Sciatic nerve (tissue), 2 donors: Measurements from ENCODE around the gene DNAH10. TPM values are rescaled to one million over a fixed set of nuclear protein-coding genes. Genes with fewer than 3 reads are reported as not detected.

Experiments used
- ATAC-seq: fragments of 200-7000 bp; cut with Tn5 transposase; one replicate; pipeline ENCODE4 v1.9.1; 2020; ENCODE audit warnings: mild to moderate bottlenecking, moderate library complexity
- DNase-seq: peaks from one replicate; pipeline ENCODE4 v3.0.0-alpha.2; 2020; ENCODE audit warnings: low spot score
- intact Hi-C: fragments of 100-400 bp; cut with DNase I; formaldehyde crosslinking; loops from one replicate; pipeline ENCODE4 v1.14.2; 2022
- total RNA-seq: library from RNA; stranded (reverse); fragmentation: NEBNext Ultra II Directional; extraction: Animal tissue kit (Norgen Biotek cat#: 25700); gene quantifications from one replicate; pipeline ENCODE4 v1.2.1, GENCODE V29; 2021
- donor health status: DM: no; HTN: no; CAD: no.
- donor health status: DM: no; HTN: no; CAD: no.

Gene DNAH10
- total RNA-seq, 1 donor from 2014 or later: 0.76 TPM

DNA sequence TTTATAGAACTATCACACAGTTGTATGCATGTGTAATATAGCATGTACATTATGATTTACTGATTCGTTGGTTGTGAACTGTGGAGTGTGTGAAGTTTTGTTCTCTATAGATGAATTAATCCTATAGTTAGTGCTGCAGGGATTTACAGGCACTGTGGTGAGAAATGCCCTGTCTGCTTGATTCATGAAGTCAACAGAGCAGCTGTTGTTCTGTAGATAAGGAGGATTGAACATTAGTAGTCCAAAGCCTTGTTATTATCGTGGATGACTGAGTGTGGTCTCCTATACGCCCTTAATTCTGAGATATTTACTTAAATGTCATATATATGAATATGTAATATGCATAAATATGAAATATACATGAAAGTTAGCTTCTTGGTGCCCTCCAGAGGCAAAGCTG is 98.3 kb downstream of the DNAH10 start:
- ATAC-seq (no peak), DNase-seq (no peak)
- intact Hi-C loops: no loop called here

- intact Hi-C loops: no loop called here
- ATAC-seq: no peak
- no peak for DNase-seq
Measured at GRCh38 chr12:123861392-123861791, 99.3 kb downstream of the DNAH10 start.

DNA sequence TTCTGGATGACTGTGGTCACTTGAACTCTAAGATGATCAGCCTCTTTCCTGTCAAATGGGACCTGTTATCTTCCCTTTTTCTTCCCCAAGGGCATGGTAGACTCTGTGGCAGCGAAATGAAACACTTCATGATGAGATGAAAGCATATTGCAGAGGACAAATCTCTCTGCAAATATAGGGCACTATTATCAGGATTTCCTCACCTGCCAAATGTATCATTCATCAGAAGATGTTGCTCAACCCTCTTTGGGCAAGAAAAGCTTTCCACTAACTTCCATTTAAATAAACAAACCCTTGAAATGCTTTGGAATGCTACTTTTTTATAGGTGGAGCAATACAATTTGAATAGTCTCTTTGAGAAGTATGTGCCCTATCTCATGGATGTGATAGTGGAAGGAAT is 105.0 kb downstream of the DNAH10 start:
- DNase-seq: no peak
- intact Hi-C loops: no loop called here
- ATAC-seq: no peak

GRCh38 chr12:123868791-123869190 is 106.7 kb downstream of the DNAH10 start:
- intact Hi-C loops: no loop called here
- ATAC-seq: no peak

DNA sequence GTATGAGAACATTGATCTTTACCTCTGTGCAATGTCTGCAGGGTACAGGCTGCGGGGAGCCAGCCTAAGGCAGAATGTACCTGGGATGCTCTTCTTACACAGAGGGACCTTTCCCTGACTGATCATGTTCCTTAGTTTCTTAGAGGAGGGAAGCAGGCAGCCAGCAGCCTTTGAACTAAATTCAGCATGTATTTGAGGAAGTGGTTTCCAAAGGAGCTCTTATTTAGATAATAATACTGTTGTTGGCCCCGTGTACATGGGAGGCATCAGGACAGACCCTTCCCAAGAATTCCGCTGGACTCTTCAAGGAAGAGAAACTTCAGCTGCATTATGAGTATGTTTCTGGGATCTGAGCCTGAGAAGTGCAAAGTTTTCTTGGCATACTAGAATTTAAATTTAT is 111.7 kb downstream of the DNAH10 start:
- intact Hi-C loops: no loop called here
- no peak for DNase-seq
- ATAC-seq: no peak

More at GRCh38 chr12:123868791-123869190, 106.7 kb downstream of the DNAH10 start:
- DNase-seq: no peak

- no peak for DNase-seq
- intact Hi-C loops: no loop called here
- no peak for ATAC-seq
Measured at GRCh38 chr12:123877968-123878367, 115.9 kb downstream of the DNAH10 start.

DNA sequence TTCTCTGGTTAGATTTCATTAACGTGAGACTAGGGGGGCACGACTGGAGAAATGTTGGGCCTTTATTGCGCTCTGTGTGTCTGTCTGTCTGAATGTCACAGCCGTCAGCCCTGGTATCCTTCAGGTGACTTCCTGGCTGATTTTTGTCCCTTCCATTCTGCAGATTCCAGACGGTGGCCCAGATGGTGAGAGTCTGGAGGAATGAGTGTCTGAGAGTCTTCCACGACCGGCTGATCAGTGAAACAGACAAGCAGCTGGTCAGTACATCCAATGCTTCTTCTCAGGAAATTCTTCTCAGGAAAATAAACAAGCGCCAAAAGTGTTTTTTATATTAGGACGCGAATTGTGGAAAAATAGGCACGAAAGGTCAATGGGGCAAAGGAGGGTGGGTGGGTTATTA is 117.0 kb downstream of the DNAH10 start:
- DNase-seq: no peak
- intact Hi-C loops: no loop called here
- ATAC-seq: no peak

DNA sequence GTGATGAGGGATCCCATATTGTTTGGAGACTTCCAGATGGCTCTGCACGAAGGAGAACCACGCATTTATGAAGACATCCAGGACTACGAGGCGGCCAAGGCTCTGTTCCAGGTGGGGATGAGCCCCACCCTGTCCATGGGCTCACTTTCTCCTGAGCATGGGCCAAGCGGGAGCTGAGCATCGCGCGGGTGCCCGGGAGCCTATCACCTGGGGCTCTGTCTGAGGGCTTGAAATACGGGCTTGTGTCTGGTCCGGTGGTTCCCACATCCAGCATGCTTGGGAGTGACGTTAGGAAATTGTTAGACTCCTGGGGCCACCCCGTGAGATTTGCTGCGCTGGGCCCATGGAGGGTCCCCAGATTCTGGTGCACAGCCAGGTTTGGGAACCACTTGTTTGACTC is 117.6 kb downstream of the DNAH10 start:
- DNase-seq: peak; percentile 38
- intact Hi-C loops: no loop called here
- ATAC-seq: no peak

GRCh38 chr12:123882161-123882705 is 120.1 kb downstream of the DNAH10 start:
- intact Hi-C loops: no loop called here
- DNase-seq (no peak), ATAC-seq (no peak)

DNA sequence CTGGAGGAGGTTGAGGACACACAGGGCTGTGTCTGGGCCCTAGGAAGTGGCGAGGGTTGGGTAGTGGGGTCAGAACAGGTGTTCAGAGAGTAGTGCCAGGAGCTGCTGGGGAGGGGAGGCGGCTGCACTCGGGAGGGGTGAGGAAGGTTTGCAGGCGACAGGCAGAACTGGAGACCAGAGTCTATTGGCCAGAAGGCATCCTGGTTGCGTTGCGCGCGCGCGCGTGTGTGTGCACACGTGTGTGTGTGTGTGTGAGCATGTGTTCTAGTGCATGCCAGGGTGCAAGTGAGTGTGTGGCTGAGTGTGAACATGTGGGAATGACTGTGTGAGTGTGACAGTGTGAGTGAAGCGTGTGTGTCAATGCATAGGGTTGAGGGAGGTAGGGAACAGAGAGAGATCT is 124.2 kb downstream of the DNAH10 start:
- peak; percentile 31 for DNase-seq
- intact Hi-C loops: no loop called here

DNA sequence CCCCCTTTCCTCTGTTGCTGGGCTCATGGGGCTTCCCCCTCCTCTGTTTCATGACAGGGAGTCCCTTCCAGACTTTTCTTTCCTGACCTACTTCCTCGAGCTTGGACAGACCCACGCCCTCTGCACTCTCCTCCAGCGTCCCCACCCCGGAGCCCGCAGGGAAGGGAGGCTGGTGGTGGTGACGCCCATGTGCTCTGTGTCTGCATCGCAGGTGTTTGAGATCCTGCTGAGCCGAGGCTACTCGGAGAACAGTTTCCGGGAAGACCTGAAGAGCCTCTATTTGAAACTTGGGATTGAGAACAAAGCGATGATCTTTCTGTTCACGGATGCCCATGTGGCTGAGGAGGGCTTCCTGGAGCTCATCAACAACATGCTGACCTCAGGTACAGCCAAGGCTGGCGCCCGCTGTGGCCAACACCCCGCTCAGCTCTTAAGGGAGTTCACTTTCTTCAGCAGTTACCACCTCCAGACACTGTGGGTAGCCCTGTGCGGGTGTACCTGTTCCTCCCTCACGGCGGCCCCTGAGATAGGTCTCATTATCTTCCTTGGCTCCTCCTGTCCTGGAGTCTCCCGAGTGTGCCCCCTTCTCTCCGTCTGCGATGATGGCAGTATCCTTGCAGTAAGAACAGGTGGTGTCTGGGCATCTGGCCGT is 125.0 kb downstream of the DNAH10 start:
- intact Hi-C loops: no loop called here
- ATAC-seq: no peak
- DNase-seq: peak; percentile 45

More for the DNA sequence above, 124.2 kb downstream of the DNAH10 start:
- no peak for ATAC-seq

- intact Hi-C loops: no loop called here
Measured at GRCh38 chr12:123888989-123889388, 126.9 kb downstream of the DNAH10 start.

DNA sequence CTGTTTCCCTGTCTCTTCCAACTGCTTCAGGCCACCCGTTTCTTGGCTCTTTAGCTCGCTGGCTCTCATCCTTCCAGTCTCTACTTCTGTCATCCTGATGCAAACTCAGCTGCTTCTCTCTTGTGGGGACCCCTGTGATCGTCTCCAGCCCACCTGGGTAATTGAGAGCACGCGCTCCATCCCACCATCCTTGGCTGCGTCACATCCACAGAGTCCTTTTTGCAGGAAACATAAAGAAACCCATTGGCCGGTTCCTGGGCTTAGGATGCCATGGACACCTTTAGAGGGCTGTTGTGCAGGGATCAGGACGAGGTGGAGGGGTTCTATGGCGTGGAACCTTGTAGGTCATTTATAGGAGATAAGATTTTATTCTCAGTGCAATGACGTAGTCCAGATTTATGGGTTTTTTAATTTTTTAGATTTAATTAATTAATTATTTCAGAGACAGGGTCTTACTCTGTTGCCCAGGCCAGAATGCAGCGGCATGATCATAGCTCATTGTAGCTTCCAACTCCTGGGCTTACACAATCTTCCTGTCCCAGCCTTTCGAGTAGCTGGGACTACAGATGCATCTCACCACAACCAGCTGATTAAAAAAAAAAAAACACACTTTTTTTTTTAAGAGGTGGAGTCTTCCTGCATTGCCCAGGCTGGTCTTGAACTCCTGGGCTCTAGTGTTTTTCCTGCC is 127.9 kb downstream of the DNAH10 start:
- DNase-seq (peak; percentile 32), ATAC-seq (no peak)
- intact Hi-C loops: no loop called here

More at GRCh38 chr12:123888989-123889388, 126.9 kb downstream of the DNAH10 start:
- peak; percentile 5 for DNase-seq
- ATAC-seq: no peak

GRCh38 chr12:123890536-123890902 is 128.4 kb downstream of the DNAH10 start:
- ATAC-seq (no peak), DNase-seq (no peak)
- intact Hi-C loops: no loop called here

DNA sequence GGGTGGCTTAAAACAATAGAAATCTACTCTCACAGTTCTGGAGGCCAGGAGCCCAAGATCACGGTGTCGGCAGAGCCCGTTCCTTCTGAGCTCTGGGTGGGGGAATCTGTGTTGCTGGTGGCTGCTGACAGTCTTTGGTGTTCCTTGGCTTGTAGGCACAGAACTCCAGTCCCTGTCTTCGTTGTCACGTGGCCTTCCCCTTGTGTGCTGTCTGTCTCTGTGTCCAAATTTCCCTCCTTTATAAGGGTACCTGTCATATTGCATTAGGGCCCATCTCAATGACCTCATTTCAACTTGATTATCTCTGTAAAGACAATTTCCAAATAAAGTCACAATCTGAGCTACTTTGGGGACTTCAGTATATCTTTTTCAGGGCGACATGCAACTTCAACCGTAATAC is 128.9 kb downstream of the DNAH10 start:
- intact Hi-C loops: no loop called here
- ATAC-seq (no peak), DNase-seq (no peak)

- DNase-seq (no peak), ATAC-seq (no peak)
- intact Hi-C loops: no loop called here
Measured at GRCh38 chr12:123891516-123892179, 129.5 kb downstream of the DNAH10 start.

- intact Hi-C loops: no loop called here
- DNase-seq (no peak), ATAC-seq (no peak)
Measured at GRCh38 chr12:123892180-123892559, 130.1 kb downstream of the DNAH10 start.

DNA sequence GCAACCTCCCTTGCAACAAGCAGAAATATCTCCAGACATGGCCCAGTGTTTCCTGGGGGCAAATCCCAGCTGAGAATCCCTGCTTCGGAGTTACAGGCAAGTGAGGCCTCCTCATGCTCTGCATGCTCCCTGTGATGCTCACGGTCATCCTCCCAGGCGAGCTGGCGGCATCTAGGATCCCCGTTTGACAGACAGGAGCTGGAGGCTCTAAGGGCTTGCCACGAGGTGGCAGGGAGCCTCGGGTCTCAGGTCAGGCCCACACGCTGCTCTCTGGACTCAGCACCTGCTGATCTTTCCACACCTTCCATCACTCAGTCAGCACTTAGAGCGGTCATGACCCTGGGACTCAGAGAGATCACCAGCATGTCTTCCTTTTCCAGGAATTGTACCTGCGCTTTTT is 130.8 kb downstream of the DNAH10 start:
- intact Hi-C loops: no loop called here
- DNase-seq (no peak), ATAC-seq (no peak)

GRCh38 chr12:123893276-123893675 is 131.2 kb downstream of the DNAH10 start:
- intact Hi-C loops: no loop called here
- ATAC-seq: no peak
- no peak for DNase-seq

- DNase-seq: no peak
- intact Hi-C loops: no loop called here
- no peak for ATAC-seq
Measured at GRCh38 chr12:123894823-123895345, 132.8 kb downstream of the DNAH10 start.
